Neural progenitor cell (in vitro differentiated cells): Measurements from ENCODE around the gene XPNPEP1. TPM values are rescaled to one million over a fixed set of nuclear protein-coding genes. Genes with fewer than 3 reads are reported as not detected.

ENCODE experiments used
- DNase-seq: peaks from one replicate; pipeline ENCODE4 v3.0.0-alpha.2; 2016; ENCODE audit warnings: low spot score
- H2AFZ ChIP-seq: fragments of 200-600 bp; sonication (generic); replicated peaks from 2 replicates; pipeline ENCODE4 v1.6.1; 2016; ENCODE audit warnings: antibody characterized with exemption
- H3F3A ChIP-seq: fragments of 200-600 bp; sonication (generic); 2 replicates; pipeline ENCODE4 v1.6.1; 2016; ENCODE audit warnings: antibody characterized with exemption, low read depth
- H3K27ac ChIP-seq: fragments of 200-600 bp; sonication (generic); 2 replicates; pipeline ENCODE4 v1.5.1; 2016; ENCODE audit warnings: mild to moderate bottlenecking
- H3K27me3 ChIP-seq: fragments of 200-600 bp; sonication (generic); 2 replicates; pipeline ENCODE4 v1.6.1; 2016; ENCODE audit warnings: mild to moderate bottlenecking, moderate library complexity
- H3K36me3 ChIP-seq: fragments of 200-600 bp; sonication (generic); 2 replicates; pipeline ENCODE4 v1.5.1; 2016
- H3K4me1 ChIP-seq: fragments of 200-600 bp; sonication (generic); 2 replicates; pipeline ENCODE4 v1.6.1; 2016; ENCODE audit warnings: mixed run types
- H3K4me2 ChIP-seq: fragments of 200-600 bp; sonication (generic); 2 replicates; pipeline ENCODE4 v1.6.1; 2016
- H3K4me3 ChIP-seq: fragments of 200-600 bp; sonication (generic); 2 replicates; pipeline ENCODE4 v1.5.1; 2016
- H3K79me2 ChIP-seq: fragments of 200-600 bp; sonication (generic); 2 replicates; pipeline ENCODE4 v1.6.1; 2016; ENCODE audit warnings: low read depth
- H3K9ac ChIP-seq: fragments of 200-600 bp; sonication (generic); 2 replicates; pipeline ENCODE4 v1.6.1; 2016
- H3K9me3 ChIP-seq: fragments of 200-600 bp; sonication (generic); 2 replicates; pipeline ENCODE4 v1.5.1; 2016; ENCODE audit warnings: low read depth
- H4K20me1 ChIP-seq: fragments of 200-600 bp; sonication (generic); 2 replicates; pipeline ENCODE4 v1.6.1; 2016; ENCODE audit warnings: low read depth
- H3K27ac Mint-ChIP-seq: 3 replicates; pipeline ENCODE4 v1.8.0; 2021; ENCODE audit warnings: mixed read lengths
- H3K27me3 Mint-ChIP-seq: 2 replicates; pipeline ENCODE4 v1.8.0; 2022; ENCODE audit warnings: low read depth, mild to moderate bottlenecking, inconsistent platforms, moderate library complexity, mixed read lengths; ENCODE audit not compliant: insufficient read depth
- H3K36me3 Mint-ChIP-seq: 3 replicates; pipeline ENCODE4 v1.8.0; 2021; ENCODE audit warnings: mixed read lengths
- H3K4me1 Mint-ChIP-seq: 3 replicates; pipeline ENCODE4 v1.8.0; 2021; ENCODE audit warnings: mixed read lengths
- H3K4me3 Mint-ChIP-seq: 3 replicates; pipeline ENCODE4 v1.8.0; 2021; ENCODE audit warnings: mild to moderate bottlenecking, moderate library complexity, mixed read lengths
- H3K9me3 Mint-ChIP-seq: 3 replicates; pipeline ENCODE4 v1.8.0; 2020; ENCODE audit warnings: mixed read lengths
- CTCF ChIP-seq: fragments of 200-600 bp; sonication (generic); IDR thresholded peaks from 2 replicates; pipeline ENCODE4 v1.5.1; 2017; ENCODE audit warnings: antibody characterized with exemption, mild to moderate bottlenecking
- EZH2 ChIP-seq: fragments of 200-600 bp; sonication (generic); IDR thresholded peaks from 2 replicates; pipeline ENCODE4 v1.6.1; 2017; ENCODE audit warnings: antibody characterized with exemption, mild to moderate bottlenecking, moderate library complexity
- EZH2phosphoT487 ChIP-seq: fragments of 200-600 bp; sonication (generic); IDR thresholded peaks from 2 replicates; pipeline ENCODE4 v1.6.1; 2017; ENCODE audit warnings: antibody characterized with exemption
- total RNA-seq: library from RNA; depleted of rRNA; stranded (reverse); fragments of >200 nt; gene quantifications from 2 replicates; pipeline ENCODE4 v1.2.3, GENCODE V29; 2015; ENCODE audit warnings: low replicate concordance

Gene XPNPEP1
- total RNA-seq, 1 donor from 2014 or later = 113 TPM

- no peaks in the 10 kb centered on the region for H3K36me3 ChIP-seq
- no peak overlapping the region for H3K4me2 ChIP-seq
- H3K9me3 Mint-ChIP-seq = peaks cover 2% of the 10 kb centered on the region
- no peaks in the 10 kb centered on the region for H3K79me2 ChIP-seq
- H3K27me3 Mint-ChIP-seq = no peaks in the 10 kb centered on the region
- H3K4me3 ChIP-seq = no peak overlapping the region
- no peak overlapping the region for H3K9ac ChIP-seq
- H3K27me3 ChIP-seq = no peaks in the 10 kb centered on the region
- H3K4me1 ChIP-seq = no peaks in the 10 kb centered on the region
- H3K27ac Mint-ChIP-seq = no peak overlapping the region
- H3F3A ChIP-seq = no peaks in the 10 kb centered on the region
- no peak for DNase-seq
- TF ChIP-seq EZH2 = no peak
- no peak for TF ChIP-seq EZH2phosphoT487
- no peak for TF ChIP-seq CTCF
- no peaks in the 10 kb centered on the region for H4K20me1 ChIP-seq
- no peak overlapping the region for H2AFZ ChIP-seq
- peaks cover 6% of the 10 kb centered on the region for H3K4me1 Mint-ChIP-seq
- no peak overlapping the region for H3K27ac ChIP-seq
- no peaks in the 10 kb centered on the region for H3K9me3 ChIP-seq
- no peak overlapping the region for H3K4me3 Mint-ChIP-seq
- no peaks in the 10 kb centered on the region for H3K36me3 Mint-ChIP-seq
These were observed 24.0 kb upstream of the XPNPEP1 start for GRCh38 chr10:109947111-109947920.

GRCh38 chr10:109946680-109947079 is 23.4 kb upstream of the XPNPEP1 start:
- no peaks in the 10 kb centered on the region for H3K36me3 ChIP-seq
- Mint-ChIP-seq H3K4me1 (peaks cover 11% of the 10 kb centered on the region), H3K36me3 (no peaks in the 10 kb centered on the region), H3K9me3 (peaks cover 2% of the 10 kb centered on the region), H3K27ac (no peak overlapping the region), H3K27me3 (no peaks in the 10 kb centered on the region), H3K4me3 (no peak overlapping the region)
- no peaks in the 10 kb centered on the region for H3K79me2 ChIP-seq
- H3F3A ChIP-seq = peaks cover 3% of the 10 kb centered on the region
- DNase-seq = no peak
- no peaks in the 10 kb centered on the region for H3K9me3 ChIP-seq
- no peak overlapping the region for H3K4me3 ChIP-seq
- H3K27ac ChIP-seq = no peak overlapping the region
- H2AFZ ChIP-seq = no peak overlapping the region
- TF ChIP-seq EZH2 = no peak
- TF ChIP-seq EZH2phosphoT487 = no peak
- TF ChIP-seq CTCF = no peak
- H4K20me1 ChIP-seq = no peaks in the 10 kb centered on the region
- no peaks in the 10 kb centered on the region for H3K27me3 ChIP-seq
- H3K9ac ChIP-seq = no peak overlapping the region
- H3K4me1 ChIP-seq = peaks cover 3% of the 10 kb centered on the region
- H3K4me2 ChIP-seq = no peak overlapping the region

- H3K4me1 Mint-ChIP-seq = peaks cover 17% of the 10 kb centered on the region
- no peaks in the 10 kb centered on the region for H3K79me2 ChIP-seq
- peaks cover 7% of the 10 kb centered on the region for H3F3A ChIP-seq
- no peak for DNase-seq
- no peaks in the 10 kb centered on the region for H3K36me3 ChIP-seq
- no peak for TF ChIP-seq EZH2phosphoT487
- no peak for TF ChIP-seq EZH2
- TF ChIP-seq CTCF = no peak
- H3K4me3 Mint-ChIP-seq = no peak overlapping the region
- H2AFZ ChIP-seq = no peak overlapping the region
- no peaks in the 10 kb centered on the region for H3K36me3 Mint-ChIP-seq
- no peak overlapping the region for H3K4me2 ChIP-seq
- peaks cover 2% of the 10 kb centered on the region for H3K9me3 Mint-ChIP-seq
- no peak overlapping the region for H3K27ac ChIP-seq
- no peaks in the 10 kb centered on the region for H3K27me3 ChIP-seq
- H3K4me1 ChIP-seq = peaks cover 13% of the 10 kb centered on the region
- no peak overlapping the region for H3K27ac Mint-ChIP-seq
- no peaks in the 10 kb centered on the region for H3K27me3 Mint-ChIP-seq
- no peaks in the 10 kb centered on the region for H3K9me3 ChIP-seq
- H3K4me3 ChIP-seq = no peak overlapping the region
- no peak overlapping the region for H3K9ac ChIP-seq
- no peaks in the 10 kb centered on the region for H4K20me1 ChIP-seq
These were observed 22.3 kb upstream of the XPNPEP1 start for GRCh38 chr10:109945473-109946177.
